GM12801 (cell line): ENCODE results near the gene SMARCA2.

ENCODE experiments used
- CTCF ChIP-seq: IDR thresholded peaks from one replicate; pipeline ENCODE4 v1.5.1; 2011; ENCODE audit warnings: control low read depth; ENCODE audit not compliant: insufficient read length; ENCODE audit errors: extremely low read depth

SMARCA2 gene

DNA sequence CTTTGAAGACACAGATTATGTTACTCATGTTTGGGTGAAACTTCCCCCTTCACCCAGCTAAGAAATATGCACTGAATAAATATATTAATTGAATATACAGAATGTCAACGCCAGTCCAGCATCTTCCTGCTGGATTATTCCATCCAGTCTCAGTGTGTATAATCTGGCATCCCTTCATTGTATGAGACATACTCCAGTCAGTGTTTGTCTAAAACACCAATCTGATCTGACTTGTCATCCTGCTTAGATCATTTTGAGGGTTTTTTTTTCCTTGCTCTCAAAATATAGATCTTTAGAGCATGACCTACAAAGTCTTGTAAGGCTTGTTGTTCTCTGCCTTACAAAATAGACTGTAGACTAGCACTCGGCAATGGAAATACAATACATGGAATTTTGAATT, 195.1 kb downstream of the SMARCA2 start:
- TF ChIP-seq CTCF, result no peak

GRCh38 chr9:2213830-2214468, 198.8 kb downstream of the SMARCA2 start:
- no peak for TF ChIP-seq CTCF

GRCh38 chr9:2214707-2215106, 199.6 kb downstream of the SMARCA2 start:
- TF ChIP-seq CTCF, result no peak

- no peak for TF ChIP-seq CTCF
Measured at GRCh38 chr9:2215921-2216441, 200.8 kb downstream of the SMARCA2 start.

- no peak for TF ChIP-seq CTCF
Measured at GRCh38 chr9:2216591-2216990, 201.4 kb downstream of the SMARCA2 start.

DNA sequence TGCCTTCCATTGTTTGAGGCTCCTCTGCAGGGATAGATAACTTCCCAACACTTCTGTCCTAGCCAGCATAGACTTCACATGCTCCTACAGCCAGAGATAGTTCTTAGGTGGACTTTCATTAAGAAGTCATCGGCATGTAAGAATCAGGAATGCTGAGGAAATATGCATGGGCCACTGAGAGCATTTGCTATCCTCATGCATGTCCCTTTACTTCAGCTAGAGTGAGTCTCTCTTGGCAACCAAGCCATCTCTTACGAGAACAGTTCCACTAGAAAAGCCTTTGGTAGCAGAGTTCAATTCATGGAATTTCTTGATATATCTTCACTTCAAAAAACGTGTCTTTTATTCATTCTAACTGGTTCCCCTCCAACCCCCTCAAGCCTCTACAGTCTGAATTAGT, 202.4 kb downstream of the SMARCA2 start:
- TF ChIP-seq CTCF, result no peak

DNA sequence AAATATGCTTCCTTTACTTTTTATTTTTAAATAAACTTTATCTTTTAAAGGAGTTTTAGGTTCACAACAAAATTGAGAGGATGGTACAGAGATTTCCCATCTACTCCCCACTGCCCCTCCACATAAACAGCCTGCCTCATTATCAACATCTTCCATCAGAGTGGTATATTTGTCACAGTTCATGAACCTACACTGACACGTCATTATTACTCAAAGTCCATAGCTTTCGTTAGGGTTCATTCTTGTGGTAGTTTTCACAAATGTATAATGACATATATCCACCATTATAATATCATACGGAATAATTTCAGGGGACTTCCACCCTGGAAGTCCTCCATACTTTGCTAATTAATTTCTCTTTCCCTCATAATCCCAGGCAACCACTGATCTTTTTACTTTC, 204.9 kb downstream of the SMARCA2 start:
- no peak for TF ChIP-seq CTCF
